Common myeloid progenitor, CD34-positive (primary cell): ENCODE results near the gene DPP9.

Experiments used
- CTCF ChIA-PET: fragments of 350-600 bp; sonication (Branson Sonifier 250); formaldehyde crosslinking; loops from one replicate; lab custom pipeline; 2021; ENCODE audit warnings: antibody characterized with exemption; lab: Charles Lee
- POLR2A ChIA-PET: fragments of 350-600 bp; sonication (Branson Sonifier 250); formaldehyde crosslinking; loops from one replicate; lab custom pipeline; 2021; ENCODE audit warnings: antibody characterized with exemption; lab: Charles Lee
- DNase-seq, 3 donors: peaks; one replicate each; pipeline versions ENCODE4 v3.0.0 to v3.0.0-alpha.2; 2013
- H3K27ac ChIP-seq, 2 experiments: 1 replicate in 1 of 2; 2 replicates in 1 of 2; pipeline ENCODE4 v1.7.0; 2013; ENCODE audit warnings: inconsistent platforms in 2 of 2, low read length in 2 of 2, mild to moderate bottlenecking in 2 of 2, low read depth in 1 of 2, moderate library complexity in 1 of 2; ENCODE audit not compliant: severe bottlenecking in 2 of 2, insufficient read depth in 1 of 2, poor library complexity in 1 of 2
- H3K27me3 ChIP-seq, 5 experiments: replicated peaks in 2 of 5; 1 replicate in 3 of 5; 2 replicates in 2 of 5; pipeline versions ENCODE4 v1.6.1 to v1.7.0; 2013; ENCODE audit warnings: low read length in 4 of 5, mild to moderate bottlenecking in 2 of 5, moderate library complexity in 2 of 5, inconsistent platforms in 1 of 5; ENCODE audit not compliant: insufficient read depth in 5 of 5, control insufficient read depth in 4 of 5
- H3K36me3 ChIP-seq, 4 experiments: 1 replicate in 2 of 4; 2 replicates in 2 of 4; pipeline versions ENCODE4 v1.6.1 to v1.7.0; 2013; ENCODE audit warnings: low read length in 3 of 4, control low read depth in 1 of 4, mild to moderate bottlenecking in 1 of 4; ENCODE audit not compliant: control insufficient read depth in 4 of 4, insufficient read depth in 4 of 4
- H3K4me1 ChIP-seq, 4 experiments: 1 replicate in 3 of 4; 2 replicates in 1 of 4; pipeline versions ENCODE4 v1.6.1 to v1.7.1; 2013; ENCODE audit warnings: low read length in 3 of 4, mild to moderate bottlenecking in 3 of 4, control low read depth in 1 of 4, inconsistent platforms in 1 of 4, moderate library complexity in 1 of 4; ENCODE audit not compliant: control insufficient read depth in 4 of 4, insufficient read depth in 4 of 4; ENCODE audit errors: control extremely low read depth in 1 of 4
- H3K4me3 ChIP-seq, 7 experiments: 1 replicate in 4 of 7; 2 replicates in 3 of 7; pipeline versions ENCODE4 v1.5.1 to v1.7.0; 2013; ENCODE audit warnings: mild to moderate bottlenecking in 7 of 7, low read length in 6 of 7, moderate library complexity in 6 of 7, inconsistent platforms in 2 of 7, low read depth in 2 of 7, control low read depth in 1 of 7; ENCODE audit not compliant: insufficient read depth in 4 of 7, control insufficient read depth in 1 of 7; ENCODE audit errors: extremely low read depth in 1 of 7
- H3K9me3 ChIP-seq, 5 experiments: 1 replicate in 4 of 5; 2 replicates in 1 of 5; pipeline versions ENCODE4 v1.6.1 to v1.7.1; 2013; ENCODE audit warnings: low read length in 4 of 5, mild to moderate bottlenecking in 2 of 5, inconsistent platforms in 1 of 5, low read depth in 1 of 5, moderate library complexity in 1 of 5; ENCODE audit not compliant: control insufficient read depth in 4 of 5, insufficient read depth in 2 of 5; ENCODE audit errors: control extremely low read depth in 1 of 5
- WGBS: methylation state at CpG from one replicate; pipeline ENCODE4 v1.1.5; 2013; ENCODE audit not compliant: insufficient coverage; 5-methylcytosine and 5-hydroxymethylcytosine counted together

The DPP9 gene

DNA sequence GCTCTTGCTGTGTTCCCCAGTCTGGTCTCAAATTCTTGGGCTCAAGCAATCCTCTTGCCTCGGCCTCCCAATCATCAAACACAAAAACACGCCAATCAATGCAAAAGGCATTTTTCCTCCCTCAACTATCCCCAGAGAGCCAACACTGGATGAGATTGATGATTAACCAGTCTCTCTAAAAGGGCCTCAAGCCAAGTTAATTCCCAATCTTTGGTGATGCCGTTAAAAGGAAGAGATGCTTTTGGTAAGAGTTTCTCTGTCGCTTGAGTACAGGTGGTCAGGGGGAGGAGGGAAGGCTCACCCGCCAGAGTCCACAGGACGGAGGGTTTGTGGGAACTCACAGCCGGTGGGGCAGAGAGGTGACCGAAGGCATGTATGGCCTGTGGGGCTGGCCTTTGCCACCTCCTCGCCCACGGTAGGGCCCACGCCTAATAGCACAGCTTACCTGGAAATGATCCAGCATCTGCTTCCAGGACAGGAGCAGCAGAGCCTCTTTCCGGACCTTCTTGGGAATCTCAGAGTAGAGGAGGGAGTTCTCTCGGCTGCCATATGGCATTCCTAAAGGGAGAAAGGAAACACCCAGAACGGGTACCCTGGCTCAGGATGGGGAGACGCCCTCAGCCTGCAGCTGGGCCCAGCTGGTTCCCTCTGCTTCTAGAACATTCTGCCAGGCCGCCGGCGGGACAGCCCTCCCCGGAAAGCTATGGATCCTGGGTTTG lies 18.1 kb downstream of the DPP9 start:
- CTCF ChIA-PET: no interaction called here
- Histone ChIP-seq H3K4me3 (no peak overlapping the region), H3K4me1 (no peaks in the 10 kb centered on the region), H3K9me3 (no peaks in the 10 kb centered on the region), H3K27me3 (no peaks in the 10 kb centered on the region), H3K27ac (no peak overlapping the region), H3K36me3 (peaks cover 16 to 68% (median 54%) of the 10 kb centered on the region in 4 experiments)
- POLR2A ChIA-PET: no interaction called here
- 98% methylated on average over 19 of the region's 19 CpGs for WGBS
- no peak for DNase-seq

DNA sequence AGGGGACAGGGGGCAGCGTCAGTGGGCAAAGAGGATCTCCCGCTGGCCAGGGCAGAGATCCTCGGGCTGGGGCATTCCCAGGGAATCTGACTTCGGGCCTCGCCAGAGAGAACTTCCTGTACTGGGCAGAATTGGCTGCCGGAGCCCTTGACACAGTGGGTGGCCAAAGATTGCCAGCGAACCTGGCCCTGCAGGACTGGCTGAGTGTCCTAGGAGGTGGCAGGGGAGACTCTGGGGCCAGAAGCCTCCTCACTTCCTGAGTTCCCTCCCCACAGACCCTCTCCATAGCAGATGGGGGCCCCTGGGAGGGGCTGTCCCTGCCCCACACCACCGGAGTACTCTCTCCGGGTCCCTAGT lies 19.3 kb downstream of the DPP9 start:
- ChIA-PET POLR2A (no interaction called here), CTCF (no interaction called here)
- H3K27me3 ChIP-seq: no peaks in the 10 kb centered on the region

DNA sequence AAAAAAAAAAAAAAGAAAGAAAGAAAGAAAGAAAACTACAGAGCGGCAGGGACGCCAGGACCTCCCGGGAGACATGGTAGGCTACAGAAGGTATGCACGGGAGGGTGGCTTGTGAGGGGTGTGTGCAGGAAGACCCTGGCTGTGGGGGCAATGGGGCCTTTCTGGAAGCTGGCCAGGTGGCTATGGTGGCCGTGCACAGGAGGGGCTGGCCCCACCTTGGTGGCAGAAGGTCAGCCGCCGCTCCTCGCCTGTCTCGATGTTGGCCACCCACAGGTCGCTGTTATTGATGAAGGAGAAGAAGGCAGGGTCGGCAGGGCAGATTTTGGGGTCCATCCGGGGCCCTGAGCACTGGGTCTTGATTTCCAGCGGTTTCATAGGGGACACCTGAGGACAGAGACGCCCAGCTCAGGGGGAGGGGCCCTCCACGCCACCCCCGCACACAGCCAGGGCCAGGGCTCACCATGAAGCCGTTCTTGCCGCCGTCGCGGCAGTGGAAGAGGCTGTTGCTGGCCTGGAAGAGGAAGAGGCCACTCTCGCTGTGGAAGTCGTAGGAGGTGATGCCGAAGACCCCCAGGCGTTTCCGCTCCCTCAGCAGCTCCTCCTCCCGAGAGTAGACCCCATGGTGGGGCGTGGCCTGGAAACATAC lies 19.8 kb downstream of the DPP9 start:
- POLR2A ChIA-PET: no interaction called here
- H3K4me3 ChIP-seq: no peak overlapping the region
- 94% methylated on average over 23 of the region's 28 CpGs for WGBS
- CTCF ChIA-PET: no interaction called here
- H3K36me3 ChIP-seq: peaks cover 25 to 71% (median 54%) of the 10 kb centered on the region in 4 experiments
- no peak for DNase-seq
- H3K4me1 ChIP-seq: no peaks in the 10 kb centered on the region
- H3K27ac ChIP-seq: no peak overlapping the region
- H3K27me3 ChIP-seq: no peaks in the 10 kb centered on the region
- H3K9me3 ChIP-seq: no peaks in the 10 kb centered on the region

More for the DNA sequence above, 19.3 kb downstream of the DPP9 start:
- WGBS: 96% methylated on average over 8 of the region's 9 CpGs
- Histone ChIP-seq H3K4me3 (no peak overlapping the region), H3K27ac (no peak overlapping the region), H3K9me3 (no peaks in the 10 kb centered on the region), H3K36me3 (peaks cover 23 to 69% (median 54%) of the 10 kb centered on the region in 4 experiments), H3K4me1 (no peaks in the 10 kb centered on the region)
- no peak for DNase-seq

DNA sequence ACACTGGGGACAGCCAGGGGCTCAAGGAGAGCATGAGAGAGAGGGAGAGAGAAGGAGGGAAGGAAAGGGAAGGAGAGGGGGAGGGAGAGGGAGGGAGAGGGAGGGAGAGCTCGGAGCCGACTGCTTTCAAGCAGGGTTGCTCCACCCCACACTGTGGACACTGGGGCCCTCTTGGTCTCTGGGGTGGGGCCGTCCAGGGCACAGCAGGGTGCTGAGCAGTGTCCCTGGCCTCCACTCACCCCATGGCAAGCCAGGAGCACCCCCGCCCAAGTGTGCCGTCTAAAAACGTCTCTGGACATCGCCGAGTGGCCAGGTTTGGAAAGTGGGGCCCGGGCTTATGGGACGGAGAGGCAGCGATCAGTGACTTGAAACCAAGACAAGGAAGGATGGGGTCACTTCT lies 20.9 kb downstream of the DPP9 start:
- DNase-seq: no peak
- Histone ChIP-seq H3K36me3 (peaks cover 27 to 75% (median 58%) of the 10 kb centered on the region in 4 experiments), H3K4me1 (no peaks in the 10 kb centered on the region), H3K27ac (no peak overlapping the region), H3K27me3 (no peaks in the 10 kb centered on the region), H3K4me3 (no peak overlapping the region), H3K9me3 (no peaks in the 10 kb centered on the region)
- 100% methylated on average over 7 of the region's 11 CpGs for WGBS
- ChIA-PET CTCF (no interaction called here), POLR2A (no interaction called here)

DNA sequence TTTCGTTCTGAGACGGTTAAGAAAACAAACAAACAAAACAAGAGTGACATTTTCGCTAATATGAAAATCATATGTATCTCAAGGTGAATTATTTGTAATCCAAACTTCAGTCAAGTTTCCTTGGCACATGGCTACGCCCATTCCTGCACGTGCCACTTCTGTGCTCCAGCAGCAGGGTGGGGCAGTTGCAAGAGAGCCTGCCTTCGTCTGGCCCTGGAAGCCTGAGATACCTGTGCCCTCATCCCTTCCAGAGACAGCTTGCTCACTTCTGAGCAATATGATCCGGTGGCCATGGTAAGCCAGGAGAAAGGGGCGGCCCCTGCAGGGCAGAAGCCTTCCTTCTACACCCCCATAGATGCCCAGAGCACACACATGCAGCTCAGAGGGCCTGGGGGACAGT lies 22.1 kb downstream of the DPP9 start:
- no peak overlapping the region for H3K4me3 ChIP-seq
- no peaks in the 10 kb centered on the region for H3K27me3 ChIP-seq
- H3K9me3 ChIP-seq: no peaks in the 10 kb centered on the region
- DNase-seq: no peak
- 100% methylated on average over 2 of the region's 8 CpGs for WGBS
- CTCF ChIA-PET: no interaction called here
- no peaks in the 10 kb centered on the region for H3K4me1 ChIP-seq
- peaks cover 27 to 77% (median 63%) of the 10 kb centered on the region in 4 experiments for H3K36me3 ChIP-seq
- H3K27ac ChIP-seq: no peak overlapping the region
- POLR2A ChIA-PET: no interaction called here

DNA sequence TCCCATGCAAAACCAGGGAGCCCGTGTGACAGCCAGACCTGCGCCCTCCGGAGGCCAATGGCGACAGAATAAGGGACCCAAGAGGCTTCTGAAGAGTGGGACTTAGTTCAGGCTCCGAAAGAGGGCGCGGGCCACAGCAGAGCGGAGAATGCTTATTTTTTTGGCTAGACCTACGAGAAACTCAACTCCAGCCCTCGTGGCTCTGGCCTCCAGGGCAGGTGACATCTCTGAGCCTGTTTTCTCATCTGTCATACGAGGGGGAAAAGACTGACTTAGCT lies 23.0 kb downstream of the DPP9 start:
- Histone ChIP-seq H3K27me3 (no peaks in the 10 kb centered on the region), H3K36me3 (peaks cover 26 to 79% (median 60%) of the 10 kb centered on the region in 4 experiments), H3K27ac (no peak overlapping the region), H3K4me1 (no peaks in the 10 kb centered on the region), H3K9me3 (no peaks in the 10 kb centered on the region), H3K4me3 (no peak overlapping the region)
- DNase-seq: no peak
- ChIA-PET POLR2A (no interaction called here), CTCF (no interaction called here)
- 97% methylated on average over 11 of the region's 11 CpGs for WGBS

DNA sequence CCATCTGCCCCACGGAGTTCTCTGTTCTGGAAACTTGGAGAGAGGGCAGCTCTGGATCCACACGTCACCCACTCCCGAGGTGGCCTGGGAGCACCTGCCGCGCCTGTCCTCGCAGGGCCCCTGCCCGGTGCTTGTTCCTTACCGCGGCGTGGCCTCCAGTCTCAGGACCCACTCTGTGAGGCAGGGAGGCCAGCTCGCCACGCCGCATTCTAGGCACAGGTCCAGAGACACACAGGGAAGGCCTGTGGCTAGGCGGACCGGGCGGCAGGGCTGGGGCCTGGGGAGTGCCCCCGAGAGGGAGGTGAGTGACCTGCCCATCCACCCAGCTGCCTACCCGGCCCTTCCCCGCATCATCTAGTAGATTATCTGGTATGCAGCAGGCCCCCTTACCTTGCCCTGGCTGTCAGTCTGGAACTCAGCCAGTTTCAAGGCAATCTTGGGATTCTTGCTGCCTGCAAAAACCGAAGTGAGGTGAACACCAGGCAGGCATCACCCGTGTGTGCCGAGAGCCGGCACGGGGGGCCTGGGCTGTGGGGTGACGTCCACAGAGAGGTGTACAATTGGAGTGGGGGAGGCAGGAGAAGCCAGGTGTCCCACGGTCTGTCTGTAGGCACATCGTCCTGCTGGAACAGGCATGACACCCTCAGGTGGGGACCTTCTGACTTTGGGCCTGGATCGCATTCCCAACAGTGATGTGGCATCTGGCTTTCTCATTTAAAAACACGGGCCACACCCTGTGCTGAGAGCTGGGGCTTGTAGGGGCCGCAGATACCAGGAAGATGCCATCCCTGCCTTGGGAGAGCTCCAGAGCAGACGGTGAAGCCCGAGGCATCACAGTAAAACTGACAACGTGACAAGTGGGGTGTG lies 23.6 kb downstream of the DPP9 start:
- Histone ChIP-seq H3K4me1 (no peaks in the 10 kb centered on the region), H3K4me3 (no peak overlapping the region), H3K27me3 (no peaks in the 10 kb centered on the region), H3K27ac (no peak overlapping the region), H3K9me3 (no peaks in the 10 kb centered on the region), H3K36me3 (peaks cover 23 to 83% (median 59%) of the 10 kb centered on the region in 4 experiments)
- POLR2A ChIA-PET: no interaction called here
- CTCF ChIA-PET: no interaction called here
- WGBS: 96% methylated on average over 27 of the region's 33 CpGs
- DNase-seq: no peak
